HG03354 (cell line): ENCODE measurements around the gene PARD6B.
A peak's percentile ranks its signal among the peaks of the same experiment; 100 is the strongest.
"Not testable (repeated sequence)": the region's sequence is repeated elsewhere in the genome, so short reads cannot be mapped to it uniquely, and the experiment has no call there.

Experiments
- ATAC-seq: cut with Tn5 transposase; IDR thresholded peaks from one replicate; pipeline ENCODE4 v1.9.1; 2021; ENCODE audit warnings: mild to moderate bottlenecking; ENCODE audit not compliant: unreplicated experiment, poor library complexity, severe bottlenecking

Gene PARD6B

GRCh38 chr20:50766955-50767809 is 35.8 kb downstream of the PARD6B start:
- not testable (repeated sequence) for ATAC-seq

DNA sequence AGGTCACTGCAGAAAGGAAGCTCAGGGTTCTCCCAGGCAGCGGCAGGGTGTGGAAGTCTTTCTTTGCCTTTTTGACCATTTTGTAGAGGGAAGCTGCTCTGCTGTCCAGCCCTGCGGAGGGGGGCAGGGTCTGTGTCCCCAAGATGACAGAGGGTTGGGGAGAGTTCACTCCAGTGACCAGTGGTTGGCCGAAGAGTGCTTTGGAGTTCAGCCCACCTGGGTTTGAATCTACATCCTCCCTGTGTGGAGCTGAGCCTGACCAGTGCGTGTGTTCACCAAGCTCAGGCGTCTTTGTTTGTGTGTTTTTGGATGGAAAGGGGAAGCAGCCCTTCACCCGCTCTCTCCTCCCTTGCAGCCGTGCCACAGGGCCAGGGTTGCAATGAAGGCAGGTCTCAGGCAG is 37.6 kb downstream of the PARD6B start:
- not testable (repeated sequence) for ATAC-seq

- not testable (repeated sequence) for ATAC-seq
These were observed 38.2 kb downstream of the PARD6B start for GRCh38 chr20:50769551-50770085.

GRCh38 chr20:50771419-50772080 is 40.2 kb downstream of the PARD6B start:
- ATAC-seq = not testable (repeated sequence)

DNA sequence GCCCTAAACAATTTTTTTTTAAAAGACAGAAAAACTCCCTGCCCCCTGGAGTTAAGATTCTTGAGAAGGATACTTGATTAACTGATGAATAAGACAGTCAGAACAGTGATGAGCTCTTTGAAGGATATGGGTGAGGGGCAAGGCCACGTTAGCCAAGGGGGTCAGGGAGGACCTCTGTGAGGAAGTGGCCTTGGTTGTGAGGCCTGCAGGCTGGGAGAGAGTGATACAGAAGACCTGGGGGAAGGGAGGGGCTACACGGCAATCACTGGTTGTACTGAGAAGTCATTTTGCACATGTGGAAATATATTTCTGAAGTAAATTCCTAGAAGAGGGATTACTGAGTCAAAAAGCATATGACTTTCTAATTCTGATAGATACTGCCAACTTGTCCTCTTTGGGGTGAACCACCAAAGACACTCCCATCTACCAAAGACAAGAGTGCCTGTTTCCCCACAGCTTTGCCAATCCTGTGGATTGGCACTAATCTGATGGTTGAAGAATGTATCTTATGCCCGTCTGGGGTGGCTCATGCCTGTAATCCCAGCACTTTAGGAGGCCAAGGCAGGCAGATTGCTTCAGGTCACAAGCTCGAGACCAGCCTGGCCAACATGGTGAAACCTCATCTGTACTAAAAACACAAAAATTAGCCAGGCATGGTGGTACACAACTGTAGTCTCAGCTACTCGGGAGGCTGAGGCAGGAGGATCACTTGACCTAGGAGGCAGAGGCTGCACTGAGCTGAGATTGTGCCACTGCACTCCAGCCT is 41.2 kb downstream of the PARD6B start:
- no peak for ATAC-seq

GRCh38 chr20:50774515-50774914 is 43.1 kb downstream of the PARD6B start:
- no peak for ATAC-seq

DNA sequence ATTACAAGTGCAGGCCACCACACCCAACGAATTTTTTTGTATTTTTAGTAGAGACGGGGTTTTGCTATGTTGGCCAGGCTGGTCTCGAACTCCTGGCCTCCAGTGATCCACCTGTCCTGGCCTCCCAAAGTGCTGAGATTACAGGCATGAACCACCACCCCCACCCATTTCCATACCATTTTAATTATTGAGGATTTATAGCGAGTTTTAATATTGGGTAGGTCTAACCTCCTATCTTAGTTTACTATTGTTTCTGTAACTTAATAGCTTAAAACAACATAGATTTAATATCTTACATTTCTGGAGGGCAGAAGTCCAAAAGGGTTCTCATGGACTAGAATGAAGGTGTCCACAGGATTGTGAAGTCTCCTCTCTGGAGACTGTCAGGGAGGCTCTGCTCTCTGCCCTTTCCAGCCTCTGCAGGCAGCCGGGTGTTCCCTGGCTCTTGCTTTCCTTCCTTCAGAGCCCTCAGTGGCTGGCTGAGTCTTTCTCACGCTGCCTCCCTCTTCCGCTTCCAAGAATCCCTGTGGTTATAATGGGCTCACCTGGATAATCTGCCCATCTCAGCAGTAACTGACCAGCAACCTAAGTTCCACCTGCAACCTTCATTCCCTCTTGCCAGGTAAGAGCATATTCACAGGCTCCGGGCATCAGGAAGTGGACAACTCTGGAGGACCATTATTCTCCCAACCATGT is 44.9 kb downstream of the PARD6B start:
- no peak for ATAC-seq

- no peak for ATAC-seq
These were observed 46.0 kb downstream of the PARD6B start for GRCh38 chr20:50777373-50777772.

- not testable (repeated sequence) for ATAC-seq
These were observed 47.6 kb downstream of the PARD6B start for GRCh38 chr20:50778994-50779393.

- ATAC-seq = no peak
These were observed 52.0 kb downstream of the PARD6B start for GRCh38 chr20:50783390-50783789.

DNA sequence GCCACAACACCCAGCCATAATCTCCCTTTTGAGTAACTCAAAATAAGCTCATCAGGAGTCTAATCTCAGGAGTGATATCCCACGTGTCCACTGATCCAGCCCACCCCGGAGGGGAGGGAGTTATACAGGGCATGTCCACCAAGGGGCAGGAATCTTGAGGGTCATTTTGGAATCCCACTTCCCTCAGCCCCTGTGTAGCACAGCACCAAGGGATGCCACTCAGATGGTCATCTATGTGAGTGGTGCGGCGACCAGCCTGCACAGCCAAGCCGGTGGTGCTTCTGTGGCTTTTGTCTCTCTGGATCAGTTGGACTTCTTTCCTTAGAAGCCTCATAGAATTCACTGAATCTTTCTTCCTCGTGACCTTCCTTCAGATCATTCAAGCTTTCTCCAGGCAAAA is 52.5 kb downstream of the PARD6B start:
- ATAC-seq = no peak

DNA sequence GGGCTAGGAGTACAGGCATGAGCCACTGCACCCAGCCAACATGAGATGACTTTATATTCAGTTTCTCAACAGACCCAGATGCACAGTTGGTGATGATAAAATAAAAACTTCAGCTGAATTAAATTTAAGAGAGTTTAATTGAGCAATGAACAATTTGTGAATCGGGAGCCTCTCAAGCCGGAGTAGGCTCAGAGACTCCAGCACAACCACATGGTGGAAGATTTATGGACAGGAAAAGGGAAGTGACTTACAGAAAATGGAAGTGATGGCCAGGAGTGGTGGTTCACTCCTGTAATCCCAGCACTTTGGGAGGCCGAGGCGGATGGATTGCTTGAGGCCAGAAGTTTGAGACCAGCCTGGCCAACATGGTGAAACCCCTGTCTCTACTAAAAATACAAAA is 53.1 kb downstream of the PARD6B start:
- no peak for ATAC-seq

DNA sequence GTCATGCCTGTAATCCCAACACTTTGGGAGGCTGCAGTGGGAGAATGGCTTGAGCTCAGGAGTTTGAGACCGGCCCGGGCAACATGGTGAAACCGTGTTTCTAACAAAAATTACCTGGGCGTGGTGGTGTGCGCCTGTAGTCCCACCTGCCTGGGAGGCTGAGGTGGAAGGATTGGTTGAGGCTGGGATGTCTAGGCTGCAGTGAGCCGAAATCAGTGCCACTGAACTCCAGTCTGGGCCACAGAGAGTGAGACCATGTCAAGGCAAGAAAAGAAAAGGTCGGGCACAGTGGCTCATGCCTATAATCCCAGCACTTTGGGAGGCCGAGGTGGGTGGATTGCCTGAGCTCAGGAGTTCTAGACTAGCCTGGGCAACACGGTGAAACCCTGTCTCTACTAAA is 55.3 kb downstream of the PARD6B start:
- no peak for ATAC-seq

GRCh38 chr20:50787181-50787580 is 55.8 kb downstream of the PARD6B start:
- ATAC-seq = no peak

- no peak for ATAC-seq
These were observed 56.9 kb downstream of the PARD6B start for GRCh38 chr20:50788045-50788991.

DNA sequence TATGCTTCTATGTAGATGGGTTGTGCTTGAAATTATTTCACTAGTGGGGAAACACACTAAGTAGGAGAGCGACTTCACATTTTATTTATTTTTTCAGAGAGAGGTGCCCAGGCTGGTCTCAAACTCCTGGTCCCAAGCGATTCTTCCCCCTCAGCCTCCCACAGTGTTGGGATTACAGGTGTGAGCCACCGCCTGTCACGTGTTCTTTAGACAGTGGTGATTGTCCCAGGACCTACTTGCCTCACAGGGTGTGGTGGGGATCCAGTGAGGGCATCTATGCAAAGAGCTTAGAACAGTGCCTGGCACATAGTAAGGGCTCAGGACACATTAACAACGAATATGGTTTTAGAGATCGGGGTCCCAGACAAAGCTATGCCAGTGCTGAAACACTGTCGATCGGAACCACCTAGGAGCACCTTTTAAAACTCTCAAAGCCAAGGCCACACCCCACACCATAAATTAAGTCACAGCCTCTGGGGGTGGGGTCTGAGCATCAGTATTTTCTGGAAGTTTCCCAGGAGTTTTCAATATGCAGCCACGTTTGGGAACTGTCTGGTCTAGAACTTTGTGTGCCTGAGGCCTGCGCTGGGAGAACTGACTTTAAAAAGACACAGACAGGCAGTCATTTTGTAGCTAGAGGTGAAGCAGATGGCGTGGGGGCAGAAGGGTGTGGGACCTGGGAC is 58.7 kb downstream of the PARD6B start:
- no peak for ATAC-seq

DNA sequence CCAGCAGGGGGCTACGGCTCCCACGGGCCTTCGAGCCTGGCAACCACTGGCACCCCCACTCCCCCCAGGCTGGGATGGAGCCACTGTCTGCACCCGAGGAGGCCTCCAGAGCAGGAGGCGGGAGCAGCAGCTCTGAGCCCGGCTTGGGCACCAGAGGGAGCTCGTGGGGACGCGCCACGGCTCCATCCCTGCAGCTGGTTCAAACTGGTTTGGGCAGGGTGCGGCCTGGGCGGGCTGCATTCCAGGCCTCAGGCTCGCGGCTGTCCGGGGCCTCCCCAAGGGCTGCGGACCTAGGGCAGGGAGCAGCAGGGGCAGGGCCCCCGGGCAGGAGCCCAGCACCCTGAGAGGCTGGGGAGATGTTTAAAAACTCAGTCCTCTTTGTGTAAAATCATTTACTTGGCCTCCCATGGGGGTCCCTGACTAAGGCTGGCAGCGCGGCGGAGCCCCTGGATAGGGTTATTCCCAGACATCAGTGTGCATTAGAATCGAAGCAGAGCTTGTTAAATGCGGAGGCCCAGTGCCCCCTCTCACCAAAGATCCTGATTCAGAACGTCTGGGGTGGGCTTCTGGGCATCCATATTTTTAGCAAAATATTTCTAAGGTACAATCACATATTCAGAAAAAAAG is 59.4 kb downstream of the PARD6B start:
- ATAC-seq = peak; percentile 63
